GM12878 (cell line): Measurements from ENCODE around the gene ZNF385A. TPM values are rescaled to one million over a fixed set of nuclear protein-coding genes. Genes with fewer than 3 reads are reported as not detected.

Source experiments
- ATF2 ChIP-seq: IDR thresholded peaks from 2 replicates; pipeline ENCODE4 v1.6.1; 2012; ENCODE audit warnings: low read length, inconsistent platforms
- BHLHE40 ChIP-seq, 2 experiments: fragments of 450-650 bp in 1 of 2; IDR thresholded peaks; 2 replicates each; pipeline ENCODE4 v1.6.1; 2011 to 2017; ENCODE audit warnings: low read depth in 2 of 2, borderline replicate concordance in 1 of 2, improper control_type of control experiment in 1 of 2, low read length in 1 of 2, mild to moderate bottlenecking in 1 of 2
- BMI1 ChIP-seq: fragments of 450-650 bp; IDR thresholded peaks from 2 replicates; pipeline ENCODE4 v1.6.1; 2016; ENCODE audit warnings: mild to moderate bottlenecking, moderate library complexity, borderline replicate concordance
- CBX3 ChIP-seq: fragments of 200-600 bp; sonication (generic); IDR thresholded peaks from 2 replicates; pipeline ENCODE4 v1.6.1; 2016; ENCODE audit warnings: low read depth, borderline replicate concordance
- EED ChIP-seq: sonication (generic); IDR thresholded peaks from 2 replicates; pipeline ENCODE4 v1.6.1; 2016; ENCODE audit warnings: antibody characterized with exemption, low read depth
- FOXM1 ChIP-seq: IDR thresholded peaks from 2 replicates; pipeline ENCODE4 v1.6.1; 2012; ENCODE audit warnings: low read depth, mild to moderate bottlenecking, inconsistent platforms, low read length, moderate library complexity
- GABPA ChIP-seq: IDR thresholded peaks from 2 replicates; pipeline ENCODE4 v1.6.1; 2014; ENCODE audit warnings: antibody characterized with exemption, low read depth, mild to moderate bottlenecking, inconsistent platforms
- HDAC2 ChIP-seq: fragments of 200-600 bp; sonication (generic); IDR thresholded peaks from 2 replicates; pipeline ENCODE4 v1.6.1; 2017
- MTA2 ChIP-seq: fragments of 450-650 bp; IDR thresholded peaks from 2 replicates; pipeline ENCODE4 v1.6.1; 2016; ENCODE audit warnings: low read depth, mild to moderate bottlenecking, moderate library complexity
- NBN ChIP-seq: fragments of 450-650 bp; IDR thresholded peaks from 2 replicates; pipeline ENCODE4 v1.6.1; 2016
- POLR2A ChIP-seq: IDR thresholded peaks from 2 replicates; pipeline ENCODE4 v1.6.1; 2011; ENCODE audit warnings: low read depth, mild to moderate bottlenecking, low read length
- POU2F2 ChIP-seq: IDR thresholded peaks from 3 replicates; pipeline ENCODE4 v1.6.1; 2011; ENCODE audit warnings: low read depth, mild to moderate bottlenecking, low read length, borderline replicate concordance
- PRDM15 ChIP-seq: fragments of 450-650 bp; formaldehyde crosslinking; IDR thresholded peaks from 2 replicates; pipeline ENCODE4 v1.4.0; 2020; ENCODE audit warnings: mild to moderate bottlenecking, moderate library complexity
- RAD21 ChIP-seq: IDR thresholded peaks from 2 replicates; pipeline ENCODE4 v1.6.1; 2011; ENCODE audit warnings: mild to moderate bottlenecking, low read depth, low read length, moderate library complexity; ENCODE audit not compliant: insufficient read depth
- RB1 ChIP-seq: fragments of 450-650 bp; formaldehyde crosslinking; IDR thresholded peaks from 2 replicates; pipeline ENCODE4 v1.6.1; 2017; ENCODE audit warnings: mild to moderate bottlenecking, borderline replicate concordance
- RCOR1 ChIP-seq: conservative IDR thresholded peaks from 2 replicates; pipeline ENCODE4 v1.6.1; 2012; ENCODE audit warnings: low read depth, low read length, improper control_type of control experiment
- RUNX3 ChIP-seq: IDR thresholded peaks from 2 replicates; pipeline ENCODE4 v1.6.1; 2012; ENCODE audit warnings: low read length, inconsistent platforms
- SUPT20H ChIP-seq: IDR thresholded peaks from 2 replicates; pipeline ENCODE4 v1.6.1; 2011; ENCODE audit warnings: low read depth, mild to moderate bottlenecking, low read length, moderate library complexity, borderline replicate concordance; ENCODE audit not compliant: control insufficient read depth
- SUZ12 ChIP-seq: fragments of 200-600 bp; sonication (generic); IDR thresholded peaks from one replicate; pipeline ENCODE4 v1.6.1; 2018; ENCODE audit warnings: antibody characterized with exemption, mild to moderate bottlenecking; ENCODE audit not compliant: unreplicated experiment
- TAF1 ChIP-seq: IDR thresholded peaks from 2 replicates; pipeline ENCODE4 v1.6.1; 2011; ENCODE audit warnings: mild to moderate bottlenecking, low read depth, low read length, borderline replicate concordance
- TBL1XR1 ChIP-seq: IDR thresholded peaks from 2 replicates; pipeline ENCODE4 v1.6.1; 2012; ENCODE audit warnings: low read depth, low read length, improper control_type of control experiment
- ZNF274 ChIP-seq: IDR thresholded peaks from one replicate; pipeline ENCODE4 v1.8.0; 2011; ENCODE audit not compliant: insufficient read length, insufficient read depth
- polyA plus RNA-seq, 11 experiments: library from polyadenylated mRNA; depleted of rRNA in 4 of 11; unstranded in 6 of 11; stranded (reverse) in 5 of 11; fragments of >200 nt; fragmentation: Nextera tagmentation in 4 of 11; fragmentation: Illumina TruSeq in 1 of 11; extraction: Ambion mirVana in 4 of 11; extraction: Trizol in 1 of 11; gene quantifications; 1 replicate in 1 of 11; 2 replicates in 10 of 11; pipeline versions ENCODE4 v1.2.1 to v1.2.3, GENCODE V29; 2011 to 2016; ENCODE audit warnings: inconsistent platforms in 2 of 11, missing spikeins in 2 of 11, low read depth in 1 of 11
- total RNA-seq, 4 experiments: library from RNA; depleted of rRNA in 3 of 4; stranded (reverse); fragments of >200 nt in 3 of 4; fragmentation: Illumina TruSeq in 1 of 4; extraction: Trizol in 1 of 4; gene quantifications; 2 replicates each; pipeline versions ENCODE4 v1.2.1 to v1.2.3, GENCODE V29; 2013 to 2021
- TF ChIP-seq, protein P1 (sequence below): fragments of 450-650 bp; IDR thresholded peaks from 2 replicates; pipeline ENCODE4 v1.6.1; 2014; ENCODE audit warnings: mild to moderate bottlenecking
- TF ChIP-seq, protein P2 (sequence below), 3 experiments: IDR thresholded peaks in 2 of 3; conservative IDR thresholded peaks in 1 of 3; 2 replicates each; pipeline ENCODE4 v1.5.1; 2011; ENCODE audit warnings: low read depth in 3 of 3, low read length in 3 of 3, mild to moderate bottlenecking in 3 of 3, control low read depth in 2 of 3, moderate library complexity in 2 of 3, inconsistent platforms in 1 of 3, mixed read lengths in 1 of 3; ENCODE audit not compliant: control insufficient read depth in 2 of 3, insufficient read depth in 1 of 3; ENCODE audit errors: extremely low read depth in 1 of 3

Gene ZNF385A
- total and polyA plus RNA-seq, 10 of the 15 experiments (the other 5 are each of a cell fraction or from before 2014, with no cell fraction given): 0.26 to 26.1 (median 4.9) TPM

DNA sequence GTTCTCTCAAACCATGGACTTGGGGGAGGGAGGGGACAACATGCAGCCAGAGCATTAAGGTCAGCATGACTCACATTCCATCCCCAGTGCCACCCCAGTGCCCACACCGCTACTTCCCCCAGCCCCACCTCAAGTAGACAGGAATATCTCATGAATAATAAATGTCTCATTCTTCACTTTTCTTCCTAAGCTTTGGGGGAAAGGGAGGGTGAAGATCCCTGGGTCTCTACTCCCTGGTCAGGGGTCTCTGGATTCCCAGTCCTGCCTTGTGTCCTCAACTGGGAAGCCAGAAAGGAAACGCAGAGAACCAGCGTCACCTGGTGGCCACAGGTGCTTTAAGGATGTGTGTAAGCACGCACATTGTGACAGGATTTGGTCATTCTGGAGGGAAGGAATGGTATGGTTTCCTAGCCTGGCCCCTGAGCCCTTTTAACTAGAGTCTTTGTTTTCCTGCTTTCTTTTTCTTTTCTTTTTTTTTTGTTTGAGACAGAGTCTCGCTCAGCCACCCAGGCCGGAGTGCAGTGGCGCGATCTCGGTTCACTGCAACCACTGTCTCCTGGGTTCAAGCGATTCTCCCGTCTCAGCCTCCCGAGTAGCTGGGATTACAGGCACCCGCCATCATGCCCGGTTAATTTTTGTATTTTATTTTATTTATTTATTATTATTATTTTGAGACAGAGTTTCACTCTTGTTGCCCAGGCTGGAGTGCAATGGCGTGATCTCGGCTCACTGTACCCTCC is 23.6 kb downstream of the ZNF385A start (continued):
- TF ChIP-seq ATF2 (no peak), ZNF274 (no peak), SUPT20H (no peak), TAF1 (no peak), HDAC2 (no peak), POU2F2 (no peak), MTA2 (no peak), EED (peak; percentile 59; the same call in 1 of the 2 replicates), RAD21 (peak; percentile 95), FOXM1 (no peak), BHLHE40 (IDR thresholded peaks at IDR 0.05; ENCODE audit: borderline replicate concordance in 1 of 2, low read depth in 2 of 2, low read length in 1 of 2) (no peak), TBL1XR1 (no peak), PRDM15 (no peak), POLR2A (no peak), CBX3 (no peak), RCOR1 (no peak), SUZ12 (no peak), GABPA (no peak), BMI1 (no peak), NBN (no peak), RUNX3 (peak; percentile 22; the same call in 1 of the 2 replicates), RB1 (peak; percentile 41; the same call in 1 of the 2 replicates)
- TF ChIP-seq, protein P1, sequence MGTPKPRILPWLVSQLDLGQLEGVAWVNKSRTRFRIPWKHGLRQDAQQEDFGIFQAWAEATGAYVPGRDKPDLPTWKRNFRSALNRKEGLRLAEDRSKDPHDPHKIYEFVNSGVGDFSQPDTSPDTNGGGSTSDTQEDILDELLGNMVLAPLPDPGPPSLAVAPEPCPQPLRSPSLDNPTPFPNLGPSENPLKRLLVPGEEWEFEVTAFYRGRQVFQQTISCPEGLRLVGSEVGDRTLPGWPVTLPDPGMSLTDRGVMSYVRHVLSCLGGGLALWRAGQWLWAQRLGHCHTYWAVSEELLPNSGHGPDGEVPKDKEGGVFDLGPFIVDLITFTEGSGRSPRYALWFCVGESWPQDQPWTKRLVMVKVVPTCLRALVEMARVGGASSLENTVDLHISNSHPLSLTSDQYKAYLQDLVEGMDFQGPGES: no peak
- TF ChIP-seq, protein P2, sequence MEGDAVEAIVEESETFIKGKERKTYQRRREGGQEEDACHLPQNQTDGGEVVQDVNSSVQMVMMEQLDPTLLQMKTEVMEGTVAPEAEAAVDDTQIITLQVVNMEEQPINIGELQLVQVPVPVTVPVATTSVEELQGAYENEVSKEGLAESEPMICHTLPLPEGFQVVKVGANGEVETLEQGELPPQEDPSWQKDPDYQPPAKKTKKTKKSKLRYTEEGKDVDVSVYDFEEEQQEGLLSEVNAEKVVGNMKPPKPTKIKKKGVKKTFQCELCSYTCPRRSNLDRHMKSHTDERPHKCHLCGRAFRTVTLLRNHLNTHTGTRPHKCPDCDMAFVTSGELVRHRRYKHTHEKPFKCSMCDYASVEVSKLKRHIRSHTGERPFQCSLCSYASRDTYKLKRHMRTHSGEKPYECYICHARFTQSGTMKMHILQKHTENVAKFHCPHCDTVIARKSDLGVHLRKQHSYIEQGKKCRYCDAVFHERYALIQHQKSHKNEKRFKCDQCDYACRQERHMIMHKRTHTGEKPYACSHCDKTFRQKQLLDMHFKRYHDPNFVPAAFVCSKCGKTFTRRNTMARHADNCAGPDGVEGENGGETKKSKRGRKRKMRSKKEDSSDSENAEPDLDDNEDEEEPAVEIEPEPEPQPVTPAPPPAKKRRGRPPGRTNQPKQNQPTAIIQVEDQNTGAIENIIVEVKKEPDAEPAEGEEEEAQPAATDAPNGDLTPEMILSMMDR (IDR thresholded peaks at IDR 0.05 in 2 of 3, conservative IDR thresholded peaks at IDR 0.05 in 1 of 3; ENCODE audit: control insufficient read depth in 2 of 3, extremely low read depth in 1 of 3, insufficient read depth in 1 of 3, low read depth in 3 of 3, low read length in 3 of 3): peak; percentile 86 to 94 (median 89)
